SK-N-SH (cell line): ENCODE measurements around the gene ZFX. TPM values are rescaled to one million over a fixed set of nuclear protein-coding genes. Genes with fewer than 3 reads are reported as not detected.

Source experiments
- CTCF ChIA-PET: fragments of 300-600, 350-600 bp; formaldehyde crosslinking; extraction: SDS; loops from one replicate; lab custom pipeline; 2021; lab: Yijun Ruan, JAX
- POLR2A ChIA-PET: fragments of 350-600 bp; sonication (Branson Sonifier 250); formaldehyde crosslinking; extraction: SDS; loops from one replicate; lab custom pipeline; 2020; ENCODE audit warnings: antibody characterized with exemption, inconsistent platforms; lab: Yijun Ruan, JAX
- DNase-seq: peaks from one replicate; pipeline ENCODE4 v3.0.0; 2012
- H2AFZ ChIP-seq: fragments of 200-600 bp; sonication (generic); 2 replicates; pipeline ENCODE4 v1.8.1; 2016; ENCODE audit warnings: antibody characterized with exemption, mild to moderate bottlenecking, low read depth
- H3F3A ChIP-seq: fragments of 200-600 bp; sonication (generic); replicated peaks from 2 replicates; pipeline ENCODE3; 2016; ENCODE audit warnings: antibody characterized with exemption, mild to moderate bottlenecking; ENCODE audit not compliant: insufficient read depth
- H3K27ac ChIP-seq, 2 experiments: fragments of 200-500 bp in 1 of 2; fragments of 200-600 bp in 1 of 2; sonication (Bioruptor generic) in 1 of 2; sonication (generic), shearing (Covaris generic) in 1 of 2; 2 replicates each; pipeline versions ENCODE4 v1.5.1 to v1.6.1; 2014 to 2016; ENCODE audit warnings: low read depth in 2 of 2, inconsistent platforms in 1 of 2, low read length in 1 of 2, mild to moderate bottlenecking in 1 of 2, mixed read lengths in 1 of 2
- H3K27me3 ChIP-seq: fragments of 200-600 bp; sonication (generic), shearing (Covaris generic); 2 replicates; pipeline ENCODE4 v1.6.1; 2016; ENCODE audit warnings: mixed run types; ENCODE audit not compliant: insufficient read depth
- H3K36me3 ChIP-seq, 2 experiments: fragments of 200-500 bp in 1 of 2; fragments of 200-600 bp in 1 of 2; sonication (Bioruptor generic) in 1 of 2; sonication (generic) in 1 of 2; replicated peaks in 1 of 2; 2 replicates each; pipeline versions ENCODE3 to v1.5.1; 2014 to 2016; ENCODE audit warnings: low read length in 1 of 2, mild to moderate bottlenecking in 1 of 2; ENCODE audit not compliant: insufficient read depth in 2 of 2, control insufficient read depth in 1 of 2
- H3K4me1 ChIP-seq, 2 experiments: fragments of 200-500 bp in 1 of 2; fragments of 200-600 bp in 1 of 2; sonication (Bioruptor generic) in 1 of 2; sonication (generic), shearing (Covaris generic) in 1 of 2; 2 replicates each; pipeline versions ENCODE4 v1.5.1 to v1.6.1; 2014 to 2016; ENCODE audit warnings: low read depth in 1 of 2, low read length in 1 of 2, mixed run types in 1 of 2; ENCODE audit not compliant: insufficient read depth in 2 of 2, control insufficient read depth in 1 of 2
- H3K4me2 ChIP-seq: fragments of 200-600 bp; sonication (generic), shearing (Covaris generic); 2 replicates; pipeline ENCODE4 v1.6.1; 2017; ENCODE audit warnings: mixed run types
- H3K4me3 ChIP-seq, 2 experiments: fragments of 200-500 bp in 1 of 2; fragments of 200-600 bp in 1 of 2; sonication (Bioruptor generic) in 1 of 2; sonication (generic), shearing (Covaris generic) in 1 of 2; 2 replicates each; pipeline versions ENCODE4 v1.5.1 to v1.8.1; 2014 to 2016; ENCODE audit warnings: low read depth in 2 of 2, inconsistent platforms in 1 of 2, low read length in 1 of 2, mild to moderate bottlenecking in 1 of 2, mixed read lengths in 1 of 2, moderate library complexity in 1 of 2
- H3K79me2 ChIP-seq: fragments of 200-600 bp; sonication (generic); 2 replicates; pipeline ENCODE4 v1.8.1; 2017; ENCODE audit warnings: mild to moderate bottlenecking; ENCODE audit not compliant: insufficient read depth
- H3K9ac ChIP-seq: fragments of 200-600 bp; sonication (generic); 2 replicates; pipeline ENCODE4 v1.6.1; 2017; ENCODE audit warnings: mixed run types
- H3K9me2 ChIP-seq: fragments of 200-600 bp; sonication (generic); 2 replicates; pipeline ENCODE4 v1.6.1; 2017; ENCODE audit warnings: mixed run types
- H3K9me3 ChIP-seq: fragments of 200-600 bp; sonication (generic); 2 replicates; pipeline ENCODE4 v1.6.1; 2017; ENCODE audit warnings: mixed run types, mild to moderate bottlenecking, moderate library complexity
- H4K20me1 ChIP-seq: fragments of 200-600 bp; sonication (generic); 2 replicates; pipeline ENCODE4 v1.6.1; 2017; ENCODE audit warnings: mild to moderate bottlenecking, mixed run types; ENCODE audit not compliant: insufficient read depth
- CHD2 ChIP-seq: fragments of 150-350 bp; IDR thresholded peaks from 2 replicates; pipeline ENCODE4 v1.6.1; 2018; ENCODE audit warnings: low read length; ENCODE audit not compliant: partially characterized antibody
- CTCF ChIP-seq: fragments of 200-600 bp; sonication (generic); IDR thresholded peaks from 2 replicates; pipeline ENCODE4 v1.6.1; 2017; ENCODE audit warnings: antibody characterized with exemption, mild to moderate bottlenecking, moderate library complexity
- EZH2phosphoT487 ChIP-seq: fragments of 200-600 bp; sonication (generic); IDR thresholded peaks from 2 replicates; pipeline ENCODE4 v1.6.1; 2017; ENCODE audit warnings: low read depth, mixed run types, mild to moderate bottlenecking, antibody characterized with exemption, moderate library complexity, borderline replicate concordance
- FOXJ3 ChIP-seq: sonication (generic); formaldehyde crosslinking; IDR thresholded peaks from 2 replicates; pipeline ENCODE4 v1.5.1; 2020; ENCODE audit warnings: mild to moderate bottlenecking, missing genetic modification reagents
- GATA2 ChIP-seq: sonication (generic); formaldehyde crosslinking; IDR thresholded peaks from 2 replicates; pipeline ENCODE4 v1.5.0; 2020; ENCODE audit warnings: mild to moderate bottlenecking, missing genetic modification reagents
- POLR2AphosphoS5 ChIP-seq: IDR thresholded peaks from 2 replicates; pipeline ENCODE4 v1.6.1; 2012; ENCODE audit warnings: low read depth, low read length
- RCOR1 ChIP-seq: fragments of 150-350 bp; IDR thresholded peaks from 2 replicates; pipeline ENCODE4 v1.6.1; 2017; ENCODE audit warnings: antibody characterized with exemption, low read length
- REST ChIP-seq: IDR thresholded peaks from 2 replicates; pipeline ENCODE4 v1.6.1; 2012; ENCODE audit warnings: mild to moderate bottlenecking, low read depth, low read length, moderate library complexity
- RFX5 ChIP-seq: IDR thresholded peaks from 2 replicates; pipeline ENCODE4 v1.6.1; 2012; ENCODE audit warnings: mild to moderate bottlenecking, improper control_type of control experiment, low read length
- RXRA ChIP-seq: IDR thresholded peaks from 2 replicates; pipeline ENCODE4 v1.4.0; 2012; ENCODE audit warnings: low read depth, mild to moderate bottlenecking, borderline replicate concordance
- SMC3 ChIP-seq: IDR thresholded peaks from 2 replicates; pipeline ENCODE4 v1.6.1; 2012; ENCODE audit warnings: low read depth, low read length, improper control_type of control experiment
- TAF1 ChIP-seq: IDR thresholded peaks from 2 replicates; pipeline ENCODE4 v1.6.1; 2012; ENCODE audit warnings: low read depth, mild to moderate bottlenecking, low read length, moderate library complexity, borderline replicate concordance
- TCF12 ChIP-seq: IDR thresholded peaks from 2 replicates; pipeline ENCODE4 v1.4.0; 2012
- TEAD4 ChIP-seq: IDR thresholded peaks from 2 replicates; pipeline ENCODE4 v1.4.0; 2012; ENCODE audit warnings: mild to moderate bottlenecking, borderline replicate concordance; ENCODE audit not compliant: insufficient read depth
- USF1 ChIP-seq: IDR thresholded peaks from 2 replicates; pipeline ENCODE4 v1.4.0; 2012; ENCODE audit warnings: low read depth, borderline replicate concordance
- YY1 ChIP-seq: IDR thresholded peaks from 2 replicates; pipeline ENCODE4 v1.4.0; 2012; ENCODE audit warnings: low read depth, mild to moderate bottlenecking
- WGBS: methylation state at CpG from one replicate; pipeline ENCODE4 v1.1.6; 2017; ENCODE audit warnings: low lambda C conversion rate; 5-methylcytosine and 5-hydroxymethylcytosine counted together
- polyA plus RNA-seq, 3 experiments: library from polyadenylated mRNA; depleted of rRNA; stranded (reverse); fragments of >200 nt; gene quantifications; 2 replicates each; pipeline ENCODE4 v1.2.3, GENCODE V29; 2012
- TF ChIP-seq, protein P1 (sequence below): fragments of 150-350 bp; IDR thresholded peaks from 2 replicates; pipeline ENCODE4 v1.6.1; 2017; ENCODE audit warnings: antibody characterized with exemption, low read length, low read depth, borderline replicate concordance

ZFX gene
- polyA plus RNA-seq, 1 of the 3 experiments (the other 2 are of a cell fraction): 9.0 TPM

DNA sequence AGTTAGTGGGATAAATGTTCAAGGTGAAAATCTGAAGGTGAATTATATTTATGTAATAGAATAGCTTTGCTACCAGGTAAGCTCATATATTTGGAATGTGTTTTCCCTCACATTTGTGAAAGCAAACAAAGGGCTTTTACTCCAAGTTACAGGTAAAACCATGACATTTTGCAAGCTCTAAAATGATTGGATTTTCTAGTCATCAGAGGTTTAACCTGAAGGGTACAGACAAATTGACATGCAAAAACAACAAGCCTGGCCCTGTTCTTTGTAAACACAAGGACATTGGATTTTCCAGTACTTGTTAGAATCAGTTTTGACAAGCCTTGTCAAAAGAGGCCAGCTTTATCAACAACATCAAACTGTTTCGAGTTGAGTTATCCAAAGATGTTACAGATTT lies 51.7 kb downstream of the ZFX start:
- no peak for TF ChIP-seq CTCF
- no peak for TF ChIP-seq YY1
- TF ChIP-seq POLR2AphosphoS5: no peak
- TF ChIP-seq TEAD4: no peak
- TF ChIP-seq TAF1: no peak
- no peak for TF ChIP-seq RFX5
- 100% methylated on average over 1 of the region's 1 CpG for WGBS
- Histone ChIP-seq H3K4me2 (no peak overlapping the region), H2AFZ (no peak overlapping the region), H3K27ac (no peak overlapping the region), H3F3A (no peaks in the 10 kb centered on the region), H4K20me1 (peaks cover 83% of the 10 kb centered on the region), H3K4me3 (no peak overlapping the region), H3K79me2 (peaks cover 97% of the 10 kb centered on the region), H3K9me2 (no peaks in the 10 kb centered on the region), H3K9ac (no peak overlapping the region), H3K27me3 (no peaks in the 10 kb centered on the region), H3K36me3 (peaks cover 25 to 30% of the 10 kb centered on the region in 2 experiments), H3K9me3 (no peaks in the 10 kb centered on the region), H3K4me1 (peaks cover 0 to 4% of the 10 kb centered on the region in 2 experiments; a peak in 3 of 4 replicates)
- no peak for DNase-seq
- ChIA-PET CTCF (no interaction called here), POLR2A (no interaction called here)

DNA sequence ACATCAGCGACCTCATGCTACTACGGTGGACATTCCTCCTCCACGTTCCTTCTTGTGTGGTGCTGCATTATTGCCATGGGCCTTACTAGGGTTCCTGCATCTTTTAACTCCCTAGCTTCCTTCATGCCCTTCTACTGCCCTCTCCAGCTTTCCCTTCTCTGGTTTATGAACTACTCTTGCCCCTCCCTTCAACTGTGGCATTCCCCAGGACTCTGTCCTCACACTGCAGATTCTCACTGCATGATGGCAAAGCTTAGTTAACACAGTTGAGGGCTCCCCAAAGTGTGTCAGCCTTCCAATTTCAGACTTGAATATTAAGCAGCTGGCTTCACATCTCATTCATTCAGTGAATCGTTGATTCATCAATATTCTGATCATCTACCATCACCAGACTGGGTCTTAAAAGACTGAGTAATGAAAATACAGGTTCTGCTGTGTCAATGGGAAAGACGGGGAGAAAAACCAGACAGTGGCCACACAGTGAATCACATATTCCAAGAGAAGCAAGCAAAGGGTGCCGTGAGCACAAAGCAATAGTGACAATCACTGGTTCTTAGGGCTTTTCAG lies 53.0 kb downstream of the ZFX start:
- Histone ChIP-seq H3K36me3 (peaks cover 23 to 33% of the 10 kb centered on the region in 2 experiments), H3K79me2 (peaks cover 91% of the 10 kb centered on the region), H3K9me3 (no peaks in the 10 kb centered on the region), H3K9me2 (no peaks in the 10 kb centered on the region), H2AFZ (no peak overlapping the region), H4K20me1 (peaks cover 75% of the 10 kb centered on the region), H3F3A (peaks cover 4% of the 10 kb centered on the region), H3K9ac (no peak overlapping the region), H3K4me3 (no peak overlapping the region), H3K27ac (no peak overlapping the region), H3K4me2 (no peak overlapping the region), H3K4me1 (peaks cover 0 to 4% of the 10 kb centered on the region in 2 experiments; a peak in 3 of 4 replicates), H3K27me3 (no peaks in the 10 kb centered on the region)
- POLR2A ChIA-PET: no interaction called here
- TF ChIP-seq REST (no peak), FOXJ3 (no peak), SMC3 (no peak), CHD2 (no peak), EZH2phosphoT487 (no peak), USF1 (no peak), GATA2 (no peak), RXRA (no peak), TCF12 (no peak), RCOR1 (no peak)
- TF ChIP-seq, protein P1, sequence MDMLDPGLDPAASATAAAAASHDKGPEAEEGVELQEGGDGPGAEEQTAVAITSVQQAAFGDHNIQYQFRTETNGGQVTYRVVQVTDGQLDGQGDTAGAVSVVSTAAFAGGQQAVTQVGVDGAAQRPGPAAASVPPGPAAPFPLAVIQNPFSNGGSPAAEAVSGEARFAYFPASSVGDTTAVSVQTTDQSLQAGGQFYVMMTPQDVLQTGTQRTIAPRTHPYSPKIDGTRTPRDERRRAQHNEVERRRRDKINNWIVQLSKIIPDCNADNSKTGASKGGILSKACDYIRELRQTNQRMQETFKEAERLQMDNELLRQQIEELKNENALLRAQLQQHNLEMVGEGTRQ: no peak
- CTCF ChIA-PET: no interaction called here
- no peak for DNase-seq
- 89% methylated on average over 6 of the region's 6 CpGs for WGBS
